D721Med (cell line): ENCODE measurements around the gene AMT.

Source experiments
- DNase-seq: peaks from one replicate; pipeline ENCODE4 v3.0.0; 2011; ENCODE audit warnings: low spot score; ENCODE audit not compliant: insufficient read length
- FAIRE-seq: peaks from 2 replicates; lab custom pipeline; 2011; peaks lifted over from hg19 to GRCh38; lab: Jason Lieb, UNC
- CTCF ChIP-seq: IDR thresholded peaks from 2 replicates; pipeline ENCODE4 v1.5.1; 2012; ENCODE audit warnings: mild to moderate bottlenecking, control low read depth; ENCODE audit not compliant: insufficient read depth; ENCODE audit errors: missing control alignments

Gene AMT

GRCh38 chr3:49370585-49371290 is 51.5 kb downstream of the AMT start:
- TF ChIP-seq CTCF, result no peak
- no peak for DNase-seq
- FAIRE-seq, result no peak
